HCEC 1CT (cell line): Measurements from ENCODE around the gene SIN3B.

Source experiments
- DNase-seq: peaks from one replicate; pipeline ENCODE4 v3.0.0-alpha.2; 2017

Gene SIN3B

GRCh38 chr19:16824658-16825311 is 4.4 kb upstream of the SIN3B start:
- peak; percentile 34 for DNase-seq

- peak; percentile 68 for DNase-seq
These were observed 3.7 kb upstream of the SIN3B start for GRCh38 chr19:16825312-16826052.

- DNase-seq = no peak
These were observed 658 bp downstream of the SIN3B start for GRCh38 chr19:16829822-16830289.

GRCh38 chr19:16830679-16831078 is 1.5 kb downstream of the SIN3B start:
- DNase-seq = no peak

GRCh38 chr19:16831531-16831930 is 2.3 kb downstream of the SIN3B start:
- no peak for DNase-seq

GRCh38 chr19:16834747-16835146 is 5.5 kb downstream of the SIN3B start:
- no peak for DNase-seq

GRCh38 chr19:16836115-16837034 is 7.2 kb downstream of the SIN3B start:
- no peak for DNase-seq

GRCh38 chr19:16837035-16837362 is 7.8 kb downstream of the SIN3B start:
- no peak for DNase-seq

GRCh38 chr19:16841391-16841926 is 12.3 kb downstream of the SIN3B start:
- no peak for DNase-seq

GRCh38 chr19:16846901-16847300 is 17.7 kb downstream of the SIN3B start:
- no peak for DNase-seq

- no peak for DNase-seq
These were observed 18.2 kb downstream of the SIN3B start for GRCh38 chr19:16847430-16847829.

GRCh38 chr19:16849168-16849567 is 20.0 kb downstream of the SIN3B start:
- DNase-seq = peak; percentile 68

GRCh38 chr19:16850133-16850532 is 20.9 kb downstream of the SIN3B start:
- DNase-seq = peak; percentile 70

GRCh38 chr19:16851031-16851712 is 22.0 kb downstream of the SIN3B start:
- DNase-seq = peak; percentile 42

GRCh38 chr19:16853066-16853465 is 23.9 kb downstream of the SIN3B start:
- DNase-seq = no peak

GRCh38 chr19:16856091-16856490 is 26.9 kb downstream of the SIN3B start:
- no peak for DNase-seq

- DNase-seq = no peak
These were observed 30.4 kb downstream of the SIN3B start for GRCh38 chr19:16859626-16860025.

- DNase-seq = no peak
These were observed 30.9 kb downstream of the SIN3B start for GRCh38 chr19:16860118-16860517.

GRCh38 chr19:16861011-16861410 is 31.8 kb downstream of the SIN3B start:
- no peak for DNase-seq

GRCh38 chr19:16861834-16862233 is 32.6 kb downstream of the SIN3B start:
- no peak for DNase-seq

GRCh38 chr19:16862826-16863415 is 33.7 kb downstream of the SIN3B start:
- no peak for DNase-seq

GRCh38 chr19:16867211-16867610 is 38.0 kb downstream of the SIN3B start:
- DNase-seq = no peak
